AG09309 (cell line): Measurements from ENCODE around the gene SNRNP25.

Source experiments
- DNase-seq: peaks from one replicate; pipeline ENCODE4 v3.0.0-alpha.2; 2010; ENCODE audit warnings: low read depth
- H3K4me3 ChIP-seq: 2 replicates; pipeline ENCODE4 v1.5.1; 2011; ENCODE audit warnings: mild to moderate bottlenecking, low read depth, low read length, moderate library complexity; ENCODE audit not compliant: control insufficient read depth
- TF ChIP-seq, protein P1 (sequence below): IDR thresholded peaks from 2 replicates; pipeline ENCODE4 v1.5.1; 2011; ENCODE audit warnings: mild to moderate bottlenecking, low read depth, low read length, inconsistent platforms; ENCODE audit not compliant: insufficient read depth, control insufficient read depth; ENCODE audit errors: missing control alignments

The SNRNP25 gene

DNA sequence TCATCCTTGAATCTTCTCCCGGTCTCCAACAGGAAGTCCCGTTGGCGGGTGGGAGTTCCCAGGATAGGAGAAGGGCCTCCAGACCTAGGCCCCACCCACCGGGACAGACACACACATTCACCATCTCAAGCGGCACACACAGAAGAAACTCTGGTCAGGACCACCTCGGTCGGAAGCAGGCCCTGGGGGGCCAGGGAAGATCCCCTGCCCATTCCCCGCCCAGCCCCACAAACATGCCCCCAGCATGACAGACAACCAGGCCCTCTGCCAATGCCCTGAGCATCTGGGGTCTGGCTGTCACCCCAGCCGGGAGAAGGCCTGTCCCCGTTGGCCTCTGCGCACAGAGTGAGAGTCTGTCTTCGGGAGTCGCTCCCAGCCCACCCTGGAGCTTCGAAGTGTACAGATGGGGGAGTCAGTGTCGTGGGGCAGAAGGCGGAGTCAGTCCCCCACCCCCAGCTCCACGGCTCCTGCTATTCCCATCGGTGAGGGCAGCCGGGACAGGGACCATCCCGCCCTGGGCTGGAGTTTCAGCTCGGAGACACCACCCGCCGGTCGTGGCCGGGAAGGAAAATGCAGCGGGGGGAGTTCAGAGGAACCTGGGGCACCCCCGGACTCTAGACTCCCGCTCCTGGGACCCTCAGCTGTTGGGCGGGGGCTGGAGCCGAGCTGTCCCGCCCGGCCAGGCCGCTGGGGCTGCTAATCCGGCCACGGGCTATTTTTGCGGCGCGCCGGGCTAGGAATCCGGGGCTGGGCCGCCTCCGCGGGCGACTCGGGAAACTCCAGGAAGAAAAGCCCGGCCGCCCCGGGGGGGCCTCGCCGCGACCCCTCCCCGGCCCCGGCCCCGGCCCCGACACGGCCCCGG, 18.1 kb downstream of the SNRNP25 start:
- no peak for DNase-seq
- H3K4me3 ChIP-seq: peak overlapping the region; percentile 87

DNA sequence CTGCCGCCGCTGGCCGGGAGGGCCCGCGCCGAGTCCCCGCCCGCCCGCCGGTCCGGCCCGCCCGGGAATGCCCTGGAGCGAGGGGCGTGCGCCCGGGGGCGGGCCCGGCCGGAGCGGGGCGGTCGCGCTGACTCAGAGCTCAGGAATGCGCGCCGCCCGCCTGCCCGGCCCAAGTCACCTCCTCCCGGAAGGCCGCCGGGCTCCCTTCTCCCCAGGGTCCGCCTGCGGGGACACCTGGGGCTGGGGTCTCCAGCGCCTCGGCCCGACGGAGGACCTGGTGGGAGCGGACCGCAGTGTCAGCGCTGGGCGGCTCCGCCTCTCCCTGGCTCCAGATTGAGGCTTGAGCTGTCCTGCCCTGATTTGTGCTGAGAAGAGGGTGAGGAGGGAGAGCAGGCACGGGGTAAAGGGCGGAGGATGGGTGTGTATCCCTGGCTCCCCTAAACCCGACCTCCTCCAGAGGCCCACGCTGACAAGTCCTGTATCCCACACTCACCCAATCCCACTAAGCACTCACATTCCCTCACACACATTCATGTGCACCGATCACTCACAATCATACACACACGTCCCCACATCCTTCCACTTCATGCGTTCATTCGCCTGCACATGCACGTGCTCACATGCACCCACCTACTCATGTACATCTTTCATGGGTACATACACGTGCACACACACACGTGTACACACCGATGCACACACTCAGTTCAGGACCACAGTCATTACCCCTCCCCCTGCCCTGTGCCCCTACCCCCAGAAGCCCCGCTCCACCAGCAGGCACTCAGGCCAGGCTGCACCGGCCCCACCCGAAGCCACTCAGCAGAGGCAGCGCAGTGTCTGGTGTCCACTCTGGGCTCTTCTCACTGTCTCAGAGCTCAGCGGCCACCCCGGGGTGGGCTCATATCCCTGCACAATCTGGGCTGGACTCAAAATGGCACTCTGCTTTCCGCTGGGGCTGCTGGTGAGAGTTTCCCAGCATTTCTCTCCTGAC, 19.2 kb downstream of the SNRNP25 start, which contains the start of gene RHBDF1:
TSS of gene RHBDF1 (minus strand) at position 71 of the 988 bp plus-strand sequence. CDS start 7,616 bp downstream, outside the sequence.
- TF ChIP-seq, protein P1, sequence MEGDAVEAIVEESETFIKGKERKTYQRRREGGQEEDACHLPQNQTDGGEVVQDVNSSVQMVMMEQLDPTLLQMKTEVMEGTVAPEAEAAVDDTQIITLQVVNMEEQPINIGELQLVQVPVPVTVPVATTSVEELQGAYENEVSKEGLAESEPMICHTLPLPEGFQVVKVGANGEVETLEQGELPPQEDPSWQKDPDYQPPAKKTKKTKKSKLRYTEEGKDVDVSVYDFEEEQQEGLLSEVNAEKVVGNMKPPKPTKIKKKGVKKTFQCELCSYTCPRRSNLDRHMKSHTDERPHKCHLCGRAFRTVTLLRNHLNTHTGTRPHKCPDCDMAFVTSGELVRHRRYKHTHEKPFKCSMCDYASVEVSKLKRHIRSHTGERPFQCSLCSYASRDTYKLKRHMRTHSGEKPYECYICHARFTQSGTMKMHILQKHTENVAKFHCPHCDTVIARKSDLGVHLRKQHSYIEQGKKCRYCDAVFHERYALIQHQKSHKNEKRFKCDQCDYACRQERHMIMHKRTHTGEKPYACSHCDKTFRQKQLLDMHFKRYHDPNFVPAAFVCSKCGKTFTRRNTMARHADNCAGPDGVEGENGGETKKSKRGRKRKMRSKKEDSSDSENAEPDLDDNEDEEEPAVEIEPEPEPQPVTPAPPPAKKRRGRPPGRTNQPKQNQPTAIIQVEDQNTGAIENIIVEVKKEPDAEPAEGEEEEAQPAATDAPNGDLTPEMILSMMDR: no peak
- H3K4me3 ChIP-seq: peak within 1 kb of the TSS; percentile 87
- DNase-seq: no peak

More for the DNA sequence above, 18.1 kb downstream of the SNRNP25 start:
- TF ChIP-seq, protein P1: peak; percentile 11

DNA sequence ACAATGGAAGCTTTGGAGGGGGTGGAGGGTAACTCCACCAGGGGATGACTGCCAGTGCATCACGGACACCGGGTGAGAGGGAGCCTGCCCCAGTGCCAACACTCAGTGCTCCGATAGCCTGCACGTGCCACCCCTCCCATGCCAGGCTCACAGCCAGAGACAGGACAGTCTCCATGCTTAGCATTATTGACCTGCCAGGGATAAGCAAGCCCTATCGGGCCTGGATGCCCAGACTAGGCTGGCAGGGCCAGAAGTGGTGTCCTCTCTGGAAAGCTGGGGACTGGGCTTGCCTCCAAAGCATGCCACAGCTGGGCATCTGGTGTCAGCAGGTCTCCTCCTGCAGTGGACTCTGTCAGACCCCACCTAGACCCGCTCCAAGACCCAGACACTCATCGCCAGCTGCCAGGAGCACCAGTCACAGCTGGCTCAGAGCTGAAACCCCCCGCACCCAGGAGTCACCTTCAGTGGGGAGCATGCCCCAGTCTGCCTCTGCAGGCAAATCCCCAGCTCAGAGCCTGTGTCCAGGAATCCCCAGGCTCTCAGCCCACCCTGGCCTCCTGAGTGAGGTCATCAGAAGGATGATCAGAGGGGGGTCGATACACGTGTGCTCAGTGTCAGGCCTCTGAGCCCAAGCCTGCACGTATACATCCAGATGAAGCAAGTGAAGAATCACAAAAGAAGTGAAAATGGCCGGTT, 20.6 kb downstream of the SNRNP25 start:
- TF ChIP-seq, protein P1: no peak
- no peak overlapping the region for H3K4me3 ChIP-seq
- DNase-seq: no peak

DNA sequence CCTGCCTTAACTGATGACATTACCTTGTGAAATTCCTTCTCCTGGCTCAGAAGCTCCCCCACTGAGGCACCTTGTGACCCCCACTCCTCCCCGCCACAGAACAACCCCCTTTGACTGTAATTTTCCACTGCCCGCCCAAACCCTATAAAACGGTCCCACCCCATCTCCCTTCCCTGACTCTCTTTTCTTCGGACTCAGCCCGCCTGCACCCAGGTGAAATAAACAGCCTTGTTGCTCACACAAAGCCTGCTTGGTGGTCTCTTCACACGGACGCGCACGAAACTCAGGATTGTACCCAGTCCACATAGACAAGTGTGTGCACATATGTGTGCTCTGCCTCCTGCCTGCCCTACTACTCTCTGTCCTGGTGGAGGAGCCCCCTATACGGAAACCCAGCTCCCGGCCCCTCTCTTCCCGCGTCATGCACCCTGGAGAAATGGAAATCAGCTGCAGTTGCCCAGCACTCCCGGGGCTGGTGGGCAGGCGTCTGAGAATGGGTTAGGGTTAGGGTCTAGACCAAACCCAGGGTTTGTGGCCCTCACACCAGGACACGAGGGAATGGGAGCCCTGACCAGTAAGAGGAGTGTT, 21.2 kb downstream of the SNRNP25 start:
- no peak overlapping the region for H3K4me3 ChIP-seq
- DNase-seq: no peak
- TF ChIP-seq, protein P1: no peak

DNA sequence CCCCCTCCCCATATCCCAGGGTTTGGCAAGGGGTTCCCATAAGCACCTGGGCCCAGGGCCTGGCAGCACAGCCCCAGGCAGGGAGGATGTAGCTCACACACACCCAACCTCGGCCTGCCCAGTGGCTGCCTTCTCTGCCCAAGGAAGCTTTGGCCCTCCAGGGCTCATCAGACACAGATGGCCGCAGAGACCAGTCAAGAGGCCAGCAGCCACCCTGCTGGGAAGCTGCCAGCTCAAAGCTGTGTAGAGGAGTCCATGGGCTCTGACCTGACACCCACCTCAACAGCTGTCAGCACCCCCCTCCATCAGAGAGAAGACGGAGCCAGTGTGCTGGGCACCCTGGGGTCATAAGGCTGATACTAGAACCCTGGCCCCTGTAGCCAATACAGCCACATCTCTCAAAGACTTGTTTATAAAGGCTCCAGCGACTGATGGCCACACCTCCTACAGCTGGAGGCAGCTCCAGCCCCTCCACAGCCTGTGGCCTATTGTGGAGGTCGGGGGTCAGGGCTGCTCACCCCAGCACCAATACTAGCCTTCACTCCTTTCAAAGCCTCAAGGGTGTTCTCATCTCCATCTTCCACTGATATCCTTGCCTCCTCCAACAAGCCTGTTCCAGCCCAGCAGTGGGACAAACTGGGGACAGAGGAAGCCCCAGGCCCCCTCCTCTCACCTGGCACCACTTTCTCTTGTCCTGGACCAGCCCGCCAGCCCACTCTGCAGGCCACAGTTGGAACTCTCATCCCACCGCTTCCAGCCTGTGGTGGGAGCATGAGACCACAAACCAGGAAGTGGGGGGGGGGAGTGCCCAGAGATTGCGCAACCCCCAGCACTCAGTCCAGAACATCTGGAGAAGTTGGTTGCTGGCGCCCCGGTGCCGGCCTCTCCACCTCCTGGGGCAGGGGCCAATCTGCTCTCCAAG, 22.2 kb downstream of the SNRNP25 start:
- peak; percentile 61 for DNase-seq
- TF ChIP-seq, protein P1: peak; percentile 47
- H3K4me3 ChIP-seq: no peak overlapping the region
